Esophagus mucosa (tissue), 1 donor: ENCODE data around the gene TXNDC16. TPM values are rescaled to one million over a fixed set of nuclear protein-coding genes. Genes with fewer than 3 reads are reported as not detected.
"Not testable (repeated sequence)": the region's sequence is repeated elsewhere in the genome, so short reads cannot be mapped to it uniquely, and the experiment has no call there.

Source experiments
- ATAC-seq: fragments of 200-7000 bp; cut with Tn5 transposase; one replicate; pipeline ENCODE4 v1.9.1; 2020
- total RNA-seq: library from RNA; stranded (reverse); gene quantifications from one replicate; pipeline ENCODE4 v1.2.4, GENCODE V29; 2023
- donor health status: DM: yes; HTN: yes; CAD: no.

Gene TXNDC16
- total RNA-seq, 1 donor from 2014 or later = 3.5 TPM

DNA sequence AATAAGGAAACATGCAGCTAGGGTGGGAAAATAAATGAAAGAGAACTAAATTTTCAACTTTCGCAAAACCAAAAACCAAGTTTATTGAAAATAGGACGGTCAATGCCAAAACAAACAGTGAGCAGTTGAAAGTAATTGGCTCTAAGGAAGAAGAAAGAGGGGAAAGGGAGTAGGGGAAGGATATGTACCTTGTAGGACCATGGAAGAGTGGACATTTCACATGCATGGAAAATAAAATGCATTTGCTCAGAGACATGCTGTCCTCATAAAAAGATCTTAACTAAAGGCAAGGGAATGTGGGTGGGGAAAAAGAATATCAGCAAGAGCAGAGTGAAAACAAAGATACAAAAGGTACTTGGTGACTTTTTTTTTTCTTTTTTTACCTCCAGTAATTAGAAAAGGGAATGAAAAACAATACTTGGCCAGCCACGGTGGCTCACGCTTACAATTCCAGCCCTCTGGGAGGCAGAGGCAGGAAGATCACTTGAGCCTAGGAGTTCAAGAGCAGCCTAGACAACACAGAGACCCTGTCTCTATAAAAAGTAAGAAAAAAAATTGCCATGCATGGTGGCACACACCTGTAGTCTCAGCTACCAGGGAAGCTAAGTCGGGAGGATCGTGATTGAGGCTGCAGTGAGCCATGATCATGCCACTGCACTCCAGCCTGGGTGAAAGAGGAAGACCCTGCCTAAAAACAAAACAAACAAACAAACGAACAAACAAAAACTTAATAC is 6.6 kb downstream of the TXNDC16 start:
- no peak for ATAC-seq

DNA sequence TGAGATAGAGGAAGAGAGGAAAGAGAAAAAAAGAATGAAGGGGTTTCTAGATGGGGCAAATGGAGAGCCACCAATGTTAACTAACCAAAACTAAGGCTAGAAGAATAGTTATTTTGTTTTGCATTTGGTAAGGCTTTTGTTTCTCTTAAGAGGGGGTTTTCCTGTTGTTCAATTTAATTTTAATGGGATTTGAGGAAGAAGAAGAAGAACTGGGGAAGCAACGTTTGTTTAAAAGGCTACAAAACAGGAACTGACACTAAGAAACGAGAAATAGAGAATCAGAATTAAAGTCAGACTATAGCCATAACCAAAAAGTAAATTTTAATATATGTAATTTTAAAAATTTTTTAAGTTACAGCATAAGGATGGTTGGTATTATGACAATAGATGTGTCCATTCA is 13.7 kb downstream of the TXNDC16 start:
- no peak for ATAC-seq

- ATAC-seq = no peak
Measured at GRCh38 chr14:52536269-52536668, 16.0 kb downstream of the TXNDC16 start.

GRCh38 chr14:52531481-52531880 is 20.8 kb downstream of the TXNDC16 start:
- ATAC-seq = no peak

- ATAC-seq = no peak
Measured at GRCh38 chr14:52527052-52527451, 25.3 kb downstream of the TXNDC16 start.

- no peak for ATAC-seq
Measured at GRCh38 chr14:52522581-52523345, 29.5 kb downstream of the TXNDC16 start.

DNA sequence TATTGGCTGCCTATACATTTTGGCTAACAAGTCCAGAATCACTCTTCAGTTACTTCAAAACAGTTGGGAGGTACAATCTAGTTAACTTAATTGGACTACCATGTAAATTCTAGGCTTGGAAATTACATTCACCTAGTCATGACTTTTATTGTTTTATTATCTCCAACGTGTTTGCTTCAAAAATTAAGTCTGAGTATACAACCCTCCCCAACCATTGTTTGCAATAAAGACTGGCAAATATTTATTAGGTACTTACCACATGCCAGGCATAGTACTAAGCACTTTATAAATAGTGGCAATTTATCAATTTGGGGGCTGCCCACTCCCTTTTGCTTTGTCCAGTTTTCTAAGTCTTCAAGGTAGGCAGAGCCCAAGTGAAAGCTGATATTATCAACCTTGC is 30.3 kb downstream of the TXNDC16 start:
- ATAC-seq = no peak

DNA sequence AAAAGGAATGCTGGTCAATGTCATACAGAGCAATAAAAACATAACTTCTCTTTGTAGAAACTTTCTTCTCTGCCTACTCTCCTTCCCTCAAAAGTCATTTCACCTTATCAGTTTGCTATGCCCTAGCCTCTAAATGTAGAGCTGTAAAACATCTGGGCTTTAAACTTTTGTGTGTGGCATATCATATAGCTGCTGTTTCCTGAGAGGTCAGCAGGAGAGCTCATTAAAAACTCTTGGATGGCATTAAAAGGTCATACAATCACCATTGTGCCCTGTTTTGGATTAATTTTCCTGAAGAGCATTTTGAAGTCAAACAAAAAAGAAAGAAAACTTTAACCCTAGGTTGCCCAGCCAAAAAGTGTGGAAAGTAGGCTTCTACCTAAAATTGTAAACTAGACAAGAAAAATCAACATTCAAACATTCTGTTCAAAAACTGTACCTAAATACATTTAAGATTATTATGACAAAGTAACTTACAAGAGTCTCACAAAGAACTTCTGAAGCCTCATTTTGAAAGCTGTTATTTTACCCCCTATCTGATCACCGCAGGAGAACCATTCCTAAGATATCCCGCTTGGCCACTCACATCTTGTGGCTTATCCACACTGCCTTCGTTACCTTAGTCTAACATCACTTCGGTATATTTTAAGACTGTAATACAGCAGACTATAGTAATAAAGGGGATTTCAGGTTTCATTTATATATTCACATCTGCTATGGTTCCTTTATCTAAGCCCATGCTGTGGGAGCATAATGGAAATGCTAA is 38.1 kb downstream of the TXNDC16 start:
- ATAC-seq = no peak

GRCh38 chr14:52513249-52513648 is 39.1 kb downstream of the TXNDC16 start:
- ATAC-seq = no peak

- ATAC-seq = no peak
Measured at GRCh38 chr14:52494444-52494843, 57.9 kb downstream of the TXNDC16 start.

DNA sequence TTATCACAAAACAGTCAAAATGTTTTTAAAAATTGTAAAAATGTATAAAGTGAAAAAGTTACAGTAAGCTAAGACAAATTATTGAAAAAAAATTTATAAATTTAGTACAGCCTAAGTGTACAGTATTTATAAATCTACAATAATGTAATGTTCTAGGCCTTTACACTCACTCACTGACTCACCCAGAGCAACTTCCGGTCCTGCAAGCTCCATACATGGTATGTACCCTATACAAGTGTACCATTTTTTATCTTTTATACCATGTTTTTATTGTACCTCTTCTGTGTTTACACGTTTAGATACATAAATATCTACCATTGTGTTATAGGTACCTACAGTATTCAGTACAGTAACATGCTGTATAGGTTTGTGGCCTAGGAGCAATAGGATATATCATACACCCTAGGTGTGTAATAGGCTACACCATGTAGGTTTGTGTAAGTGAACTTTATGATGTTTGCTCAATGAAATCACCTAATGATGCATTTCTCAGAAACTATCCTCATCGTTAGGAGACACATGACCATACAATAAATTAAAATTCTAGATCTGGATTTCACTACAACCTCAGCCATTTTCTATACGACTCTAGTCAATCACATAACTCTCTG is 66.8 kb downstream of the TXNDC16 start:
- ATAC-seq = no peak

- no peak for ATAC-seq
Measured at GRCh38 chr14:52481864-52482263, 70.4 kb downstream of the TXNDC16 start.

- no peak for ATAC-seq
Measured at GRCh38 chr14:52473557-52473956, 78.7 kb downstream of the TXNDC16 start.

DNA sequence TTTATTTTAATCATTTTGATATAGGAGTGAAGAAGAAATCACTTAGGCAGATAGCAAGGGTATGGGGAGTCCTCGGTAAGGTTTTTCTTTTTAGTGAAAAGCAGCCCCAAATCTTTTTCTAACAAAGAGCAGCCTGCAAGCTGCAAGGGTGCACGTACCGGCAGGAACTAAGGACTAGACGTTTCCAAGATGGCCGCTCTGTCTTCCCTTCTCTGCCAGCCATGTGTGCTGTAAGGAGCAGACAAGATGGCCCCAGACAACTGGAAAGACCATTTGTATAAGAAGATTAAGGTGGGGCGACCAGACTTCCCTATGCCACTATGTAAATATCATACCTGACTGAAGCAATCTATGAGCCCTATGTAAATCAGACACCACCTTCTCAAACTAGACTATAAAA is 79.6 kb downstream of the TXNDC16 start:
- no peak for ATAC-seq

DNA sequence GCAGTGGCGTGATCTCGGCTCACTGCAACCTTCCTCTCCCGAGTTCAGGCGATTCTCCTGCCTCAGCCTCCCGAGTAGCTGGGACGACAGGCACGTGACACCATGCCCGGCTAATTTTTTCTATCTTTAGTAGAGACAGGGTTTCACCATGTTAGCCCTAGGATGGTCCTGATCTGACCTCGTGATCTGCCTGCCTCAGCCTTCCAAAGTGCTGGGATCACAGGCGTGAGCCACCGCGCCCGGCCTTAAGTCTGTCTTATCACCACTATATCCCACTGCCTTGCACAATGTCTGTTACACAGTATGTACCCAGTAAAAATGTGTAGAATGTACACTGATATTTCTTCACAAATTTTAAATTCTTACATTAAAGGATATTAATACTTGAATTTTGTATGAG is 80.1 kb downstream of the TXNDC16 start:
- not testable (repeated sequence) for ATAC-seq

- no peak for ATAC-seq
Measured at GRCh38 chr14:52467515-52468266, 84.6 kb downstream of the TXNDC16 start.

- ATAC-seq = no peak
Measured at GRCh38 chr14:52464175-52464574, 88.1 kb downstream of the TXNDC16 start.

DNA sequence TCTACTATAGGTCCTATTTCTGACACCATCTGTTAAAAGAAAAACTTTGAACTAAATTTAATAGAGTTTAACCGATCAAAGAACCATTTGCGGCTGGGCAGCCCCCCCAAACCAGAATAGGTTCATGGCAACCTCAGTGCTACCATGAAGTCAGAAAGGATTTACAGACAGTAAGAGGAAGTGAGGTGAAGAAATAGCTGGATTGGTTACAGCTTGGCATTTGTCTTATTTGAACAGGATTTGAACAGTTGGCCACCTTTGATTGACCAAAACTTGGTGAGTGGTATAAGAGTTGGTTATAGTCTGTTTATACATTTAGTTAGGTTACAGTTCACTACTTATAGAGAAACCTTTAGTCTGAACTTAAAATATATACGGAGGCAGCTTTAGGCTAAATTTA is 88.9 kb downstream of the TXNDC16 start:
- no peak for ATAC-seq

- ATAC-seq = no peak
Measured at GRCh38 chr14:52461721-52462120, 90.6 kb downstream of the TXNDC16 start.

GRCh38 chr14:52458721-52459085 is 93.6 kb downstream of the TXNDC16 start:
- ATAC-seq = no peak

DNA sequence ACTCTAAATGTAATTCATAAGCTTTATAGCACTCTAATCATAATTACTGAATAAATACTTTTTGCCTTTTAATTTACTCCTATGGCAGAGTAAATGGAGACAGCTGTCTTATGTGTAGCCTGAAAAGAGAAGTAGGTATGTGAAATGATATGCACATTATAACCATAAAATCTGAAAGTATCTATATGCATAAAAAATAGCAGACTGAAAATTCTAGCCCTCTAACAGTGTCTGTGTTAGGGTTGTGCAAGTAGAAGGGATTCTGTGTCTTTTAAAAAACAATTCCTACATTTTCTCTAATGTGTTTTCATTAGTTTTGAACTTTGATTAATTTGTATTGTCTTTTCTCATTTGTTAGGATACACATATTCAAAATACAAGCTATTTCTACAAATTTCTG is 94.9 kb downstream of the TXNDC16 start:
- ATAC-seq = no peak
